Stimulated activated CD8-positive, alpha-beta memory T cell treated with anti-CD3 and anti-CD28 coated beads, Interleukin-2, amount 100 ng/mL, for 48 hours (primary cell): ENCODE measurements around the gene SLC2A1.
A peak's percentile ranks its signal among the peaks of the same experiment; 100 is the strongest.
"Not testable (repeated sequence)": the region's sequence is repeated elsewhere in the genome, so short reads cannot be mapped to it uniquely, and the experiment has no call there.

ENCODE experiments used
- DNase-seq, 2 donors: peaks; one replicate each; pipeline ENCODE4 v3.0.0-alpha.2; 2020; ENCODE audit warnings: low read depth in 2 of 2

The SLC2A1 gene

DNA sequence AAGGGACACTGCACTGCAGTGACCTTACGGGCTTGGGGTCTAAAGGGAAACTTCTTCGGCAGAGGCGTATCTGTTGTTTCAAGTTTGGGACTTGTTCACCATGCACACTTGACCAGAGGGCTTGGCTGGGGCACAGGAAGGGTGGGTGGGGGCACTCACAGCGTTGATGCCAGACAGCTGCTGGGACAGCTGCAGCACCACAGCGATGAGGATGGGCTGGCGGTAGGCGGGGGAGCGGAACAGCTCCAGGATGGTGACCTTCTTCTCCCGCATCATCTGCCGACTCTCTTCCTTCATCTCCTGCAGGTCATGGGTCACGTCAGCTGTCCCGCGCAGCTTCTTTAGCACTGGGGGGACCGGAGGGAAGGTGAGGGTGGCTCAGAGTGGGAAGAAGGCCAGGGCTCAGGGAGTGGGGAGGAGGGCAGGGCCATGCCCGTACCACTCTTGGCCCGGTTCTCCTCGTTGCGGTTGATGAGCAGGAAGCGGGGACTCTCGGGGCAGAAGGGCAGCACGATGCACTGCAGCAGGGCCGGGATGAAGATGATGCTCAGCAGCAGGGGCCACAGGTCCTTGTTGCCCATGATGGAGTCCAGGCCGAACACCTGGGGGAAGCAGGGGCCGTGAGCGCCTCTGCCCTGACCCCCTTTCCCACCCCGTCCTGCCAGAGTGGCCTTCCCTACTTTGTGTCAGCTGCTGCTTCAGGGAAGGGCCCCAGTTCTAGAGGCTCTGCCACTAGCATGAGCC lies 29.1 kb downstream of the SLC2A1 start:
- DNase-seq: no peak

DNA sequence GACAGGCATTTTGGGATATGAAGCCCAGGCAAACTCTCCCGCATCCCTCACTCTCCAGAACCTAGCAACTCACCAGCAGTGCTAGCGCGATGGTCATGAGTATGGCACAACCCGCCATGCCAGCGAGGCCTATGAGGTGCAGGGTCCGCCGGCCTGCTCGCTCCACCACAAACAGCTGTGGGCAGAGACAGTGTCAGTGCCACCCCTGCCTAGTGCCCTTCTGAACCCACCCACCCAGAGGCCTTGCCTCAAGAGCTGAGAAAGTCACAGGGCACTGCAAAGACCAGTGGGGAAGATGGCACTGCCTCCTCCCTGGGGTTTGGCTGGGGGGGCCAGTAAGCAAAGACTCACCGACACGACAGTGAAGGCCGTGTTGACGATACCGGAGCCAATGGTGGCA lies 29.8 kb downstream of the SLC2A1 start:
- no peak for DNase-seq

DNA sequence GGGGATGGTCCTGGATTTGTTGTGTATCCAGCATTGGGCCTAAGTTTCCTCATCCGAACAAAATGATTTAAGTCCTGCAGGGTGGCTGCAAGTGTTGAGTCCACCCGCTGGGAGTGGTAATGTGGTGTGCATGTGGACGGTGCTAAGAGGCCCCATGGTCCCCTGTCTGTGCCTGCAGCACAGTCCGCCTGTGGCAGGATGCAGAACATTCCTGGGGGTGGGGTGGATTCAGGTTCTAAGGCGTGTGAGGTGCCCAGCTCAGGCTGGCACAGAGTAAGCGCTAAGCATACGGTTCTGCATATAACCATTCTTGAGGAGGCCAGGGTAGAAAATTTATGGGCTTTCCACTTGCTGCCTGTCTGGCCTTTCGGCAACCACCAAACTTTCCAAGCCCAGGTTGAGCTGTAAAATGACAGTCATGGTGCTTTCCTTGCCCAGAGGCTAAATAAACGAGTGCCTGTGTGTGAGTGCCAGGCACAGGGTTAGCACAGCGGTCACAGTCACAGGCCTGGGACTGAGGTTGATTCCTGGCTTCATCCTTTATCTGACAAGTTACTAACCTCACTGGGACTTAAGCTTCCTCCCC lies 30.7 kb downstream of the SLC2A1 start:
- DNase-seq: no peak

DNA sequence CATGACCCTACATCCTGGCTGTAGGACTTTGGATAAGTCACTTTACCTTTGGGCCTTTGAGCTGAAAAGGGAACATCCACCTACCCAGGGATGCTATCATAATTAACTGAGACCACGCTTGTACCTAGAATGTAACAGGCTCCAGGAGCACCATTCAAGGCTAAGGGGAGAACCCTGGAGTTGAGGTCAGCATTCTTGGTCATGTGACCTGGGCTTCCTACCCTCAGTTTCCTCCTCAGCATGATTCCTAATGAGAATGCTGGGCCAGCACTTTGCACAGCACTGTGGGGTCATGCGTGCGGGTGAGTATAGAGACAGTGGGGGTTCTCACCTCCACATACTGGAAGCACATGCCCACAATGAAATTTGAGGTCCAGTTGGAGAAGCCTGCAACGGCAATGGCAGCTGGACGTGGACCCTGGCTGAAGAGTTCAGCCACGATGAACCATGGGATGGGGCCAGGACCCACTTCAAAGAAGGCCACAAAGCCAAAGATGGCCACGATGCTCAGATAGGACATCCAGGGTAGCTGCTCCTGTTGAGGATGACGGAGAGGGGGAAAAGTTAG lies 31.3 kb downstream of the SLC2A1 start:
- no peak for DNase-seq

DNA sequence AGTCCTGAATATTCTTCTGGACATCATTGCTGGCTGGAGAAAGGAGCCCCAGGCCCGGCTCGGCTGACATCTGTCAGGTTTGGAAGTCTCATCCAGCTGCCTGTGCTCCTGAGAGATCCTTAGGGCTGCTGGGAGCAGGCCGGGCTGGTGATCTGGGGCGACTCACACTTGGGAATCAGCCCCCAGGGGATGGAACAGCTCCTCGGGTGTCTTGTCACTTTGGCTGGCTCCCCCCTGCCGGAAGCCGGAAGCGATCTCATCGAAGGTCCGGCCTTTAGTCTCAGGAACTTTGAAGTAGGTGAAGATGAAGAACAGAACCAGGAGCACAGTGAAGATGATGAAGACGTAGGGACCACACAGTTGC lies 31.8 kb downstream of the SLC2A1 start:
- DNase-seq: no peak

DNA sequence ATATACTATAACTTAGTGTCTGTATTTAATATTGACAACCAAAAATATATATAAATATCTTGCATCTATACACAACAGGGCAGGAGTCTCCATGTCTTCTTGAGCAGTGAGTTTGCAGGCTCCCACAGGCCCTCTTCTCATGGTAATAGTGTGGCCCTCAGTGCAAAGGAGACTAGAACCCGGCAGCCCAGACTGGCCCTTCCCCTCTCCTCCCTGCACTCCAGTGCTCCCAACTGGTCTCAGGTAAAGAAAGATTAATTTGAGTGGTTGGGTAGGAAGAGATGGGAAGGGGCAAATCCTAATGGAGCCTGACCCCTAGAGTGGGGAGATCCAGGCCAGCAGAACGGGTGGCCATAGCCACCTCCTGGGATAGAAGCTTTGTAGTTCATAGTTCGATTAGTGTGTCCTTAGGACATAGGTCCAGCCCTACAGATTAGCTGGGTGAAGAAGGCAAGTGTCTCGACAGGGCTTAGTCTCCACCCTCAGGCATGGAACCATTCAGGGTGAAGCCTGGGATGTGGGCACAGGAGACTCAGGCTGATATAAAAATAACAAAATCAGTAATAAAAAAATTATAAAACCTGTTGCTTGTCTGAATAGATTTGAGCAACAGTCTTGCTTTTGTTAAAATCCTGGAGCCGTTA lies 32.3 kb downstream of the SLC2A1 start:
- DNase-seq: no peak

DNA sequence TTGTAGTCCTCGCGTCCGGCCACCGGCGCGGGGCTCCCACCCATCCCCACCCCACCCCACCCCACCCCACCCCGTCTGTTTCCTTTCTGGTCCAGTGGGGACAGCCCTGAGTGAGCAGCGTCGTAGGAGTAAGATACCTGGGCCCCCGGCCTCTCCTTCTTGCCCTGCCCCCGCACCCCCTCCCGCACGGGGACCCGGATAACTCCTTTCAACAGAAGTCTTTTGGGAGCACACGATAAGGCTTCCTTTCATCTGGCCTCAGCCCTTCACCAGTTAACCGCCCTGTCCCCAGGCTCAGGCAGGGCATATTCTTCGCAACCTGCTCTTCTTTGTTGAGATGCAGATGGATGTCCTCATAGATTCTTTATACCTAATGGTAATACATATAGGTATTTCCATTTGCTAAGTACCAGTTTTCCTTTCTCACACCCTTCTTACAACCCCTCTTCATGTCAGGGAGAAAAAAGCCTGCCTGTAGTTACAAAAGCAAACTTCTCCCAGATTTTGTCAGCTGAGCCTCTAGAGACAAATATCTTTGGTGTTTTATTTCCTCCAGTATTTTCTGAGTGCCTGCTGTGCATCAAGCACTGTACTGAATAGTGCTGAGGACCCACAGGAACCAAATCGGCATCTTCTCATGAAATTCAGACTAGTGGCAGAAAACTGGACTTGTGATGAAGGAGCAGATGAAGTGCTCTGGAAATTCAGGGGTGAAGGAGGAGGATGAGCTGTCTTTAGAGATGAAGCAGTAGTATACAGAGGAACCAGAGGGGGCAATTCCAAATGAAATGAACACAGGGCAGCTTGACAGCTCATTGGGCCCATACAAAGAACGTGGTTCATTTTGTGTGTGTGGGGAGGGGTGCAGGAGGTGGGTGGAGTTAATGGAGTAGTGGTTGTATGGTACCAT lies 33.6 kb downstream of the SLC2A1 start:
- DNase-seq: no peak

DNA sequence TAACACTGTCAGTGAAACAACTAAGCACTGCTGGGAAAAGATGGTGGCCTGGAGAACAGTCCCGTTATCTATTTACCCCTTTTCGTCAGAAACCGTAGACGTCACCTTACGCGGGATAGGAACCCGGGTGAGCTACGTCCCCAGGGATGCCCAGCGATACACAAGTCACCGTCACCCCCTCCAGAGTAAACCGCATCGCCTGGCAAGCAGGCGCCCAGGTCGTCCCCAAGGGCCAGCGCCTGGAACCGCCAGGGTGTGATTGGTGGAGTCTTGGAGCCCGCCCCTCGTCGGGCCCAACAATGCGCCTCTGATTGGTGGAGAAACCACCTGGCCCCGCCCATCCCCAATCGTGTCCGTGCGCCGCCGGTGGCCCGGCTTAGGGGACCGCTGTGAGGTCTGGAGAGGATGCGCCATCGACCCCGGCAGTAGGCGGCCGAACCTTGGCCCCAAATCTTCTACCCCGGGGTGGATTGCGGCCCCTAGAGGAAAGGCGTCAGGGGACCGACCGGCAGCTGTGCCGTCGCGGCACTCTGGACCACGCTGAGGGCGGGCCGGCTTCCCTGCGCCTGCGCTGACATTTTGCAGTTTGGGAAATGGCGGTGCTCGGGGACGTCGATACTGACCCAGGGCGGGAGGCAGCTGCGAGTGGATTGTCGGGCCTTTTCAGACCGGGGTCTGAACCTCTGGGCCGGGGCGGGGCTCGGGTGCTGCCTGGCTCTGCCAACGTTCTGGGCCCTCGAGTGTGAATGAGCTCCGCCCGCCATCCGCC lies 34.4 kb downstream of the SLC2A1 start:
- DNase-seq: peak; percentile 85 to 90

DNA sequence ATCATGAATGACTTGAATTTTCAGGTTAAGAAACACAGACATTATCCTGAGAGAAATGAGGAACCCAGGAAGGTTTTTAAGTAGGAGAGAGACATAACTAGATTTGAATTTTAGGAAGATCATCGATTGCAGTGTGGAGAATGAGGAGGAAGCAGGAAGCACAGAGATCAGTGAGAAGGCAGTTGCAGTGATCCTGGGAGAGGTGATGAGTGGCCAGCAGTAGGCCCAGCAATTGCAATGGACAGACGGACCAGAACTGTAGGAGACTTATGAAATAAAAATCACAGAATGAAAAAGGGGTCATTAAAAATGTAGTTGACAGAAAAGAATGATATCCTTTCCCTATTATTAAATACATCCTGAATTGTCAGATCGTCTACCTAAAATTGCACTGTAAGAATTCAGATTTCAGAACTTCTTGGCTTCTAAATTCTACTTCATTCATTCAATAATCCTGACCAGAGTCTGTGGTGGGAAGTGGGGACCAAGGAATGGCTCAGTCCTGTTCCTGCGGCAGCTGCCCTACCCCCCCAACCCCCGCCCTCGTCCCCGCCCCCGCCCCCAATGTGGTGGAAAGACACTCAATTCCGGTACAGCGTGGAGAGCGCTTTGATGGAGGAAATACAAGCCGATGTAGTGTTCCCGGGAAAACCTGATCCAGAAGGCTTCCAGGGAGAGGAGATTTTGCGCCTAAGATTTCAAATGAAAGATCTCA lies 35.1 kb downstream of the SLC2A1 start:
- no peak for DNase-seq

DNA sequence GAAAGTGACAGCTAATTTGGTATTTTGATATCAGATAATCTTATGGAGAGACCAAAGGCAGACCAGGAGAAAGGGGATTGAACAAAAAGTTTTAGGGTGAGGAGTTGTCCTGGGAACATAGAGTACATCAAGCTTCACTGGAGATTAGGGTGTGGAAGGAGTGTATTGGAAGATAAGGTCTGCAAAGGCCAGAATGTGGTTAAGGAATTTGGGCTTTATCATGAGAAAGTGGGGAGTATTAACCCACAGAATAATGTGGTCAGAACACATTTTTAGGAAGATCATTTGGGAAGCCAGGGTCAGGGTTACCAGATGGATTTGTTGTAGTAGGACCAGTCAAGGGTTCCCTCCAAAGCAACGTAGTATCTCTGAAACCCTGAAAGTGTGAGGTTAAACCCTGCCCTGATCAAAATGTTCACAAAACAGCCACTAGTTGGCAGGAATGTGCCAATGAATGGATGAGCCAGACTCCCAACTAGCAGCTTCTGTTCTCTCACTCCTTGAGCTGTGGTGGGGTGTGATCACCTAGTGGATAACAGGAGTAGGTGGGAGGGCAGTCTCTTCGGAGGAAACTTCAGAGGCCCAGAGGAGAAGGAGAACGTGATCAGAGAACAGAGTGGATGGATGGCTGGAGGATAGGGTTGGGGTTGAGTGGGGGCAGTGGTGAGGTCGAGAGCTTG lies 35.8 kb downstream of the SLC2A1 start:
- DNase-seq: no peak

DNA sequence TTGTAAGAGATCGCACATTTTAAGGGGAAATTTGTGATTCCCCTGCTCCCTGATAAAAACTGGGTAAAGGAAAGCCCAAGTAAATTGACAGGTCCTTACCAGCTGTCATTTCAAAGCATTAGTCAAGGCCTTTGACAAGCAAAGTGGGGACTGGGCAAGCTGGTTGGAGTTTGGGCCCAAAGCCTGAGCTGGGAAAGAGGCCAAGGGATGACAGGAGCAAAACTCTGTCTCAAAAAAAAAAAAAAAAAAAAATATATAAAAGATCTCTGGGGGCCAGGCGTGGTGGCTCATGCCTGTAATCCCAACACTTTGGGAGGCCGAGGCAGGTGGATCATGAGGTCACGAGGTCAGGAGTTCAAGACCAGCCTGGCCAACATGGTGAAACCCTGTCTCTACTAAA lies 36.9 kb downstream of the SLC2A1 start:
- DNase-seq: no peak

DNA sequence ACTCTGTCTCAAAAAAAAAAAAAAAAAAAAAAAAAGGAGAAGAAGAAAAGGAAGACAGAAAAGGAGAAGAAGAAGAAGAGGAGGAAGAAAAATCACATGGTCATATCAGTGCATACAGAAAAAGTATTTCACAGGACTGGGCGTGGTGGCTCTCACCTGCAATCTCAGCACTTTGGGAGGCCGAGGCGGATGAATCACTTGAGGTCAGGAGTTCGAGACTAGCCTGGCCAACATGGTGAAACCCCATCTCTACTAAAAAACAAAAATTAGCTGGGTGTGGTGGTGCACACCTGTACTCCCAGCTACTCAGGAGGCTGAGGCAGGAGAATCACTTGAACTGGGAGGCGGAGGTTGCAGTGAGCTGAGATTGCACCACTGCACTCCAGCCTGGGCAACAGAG lies 39.0 kb downstream of the SLC2A1 start:
- not testable (repeated sequence) for DNase-seq

DNA sequence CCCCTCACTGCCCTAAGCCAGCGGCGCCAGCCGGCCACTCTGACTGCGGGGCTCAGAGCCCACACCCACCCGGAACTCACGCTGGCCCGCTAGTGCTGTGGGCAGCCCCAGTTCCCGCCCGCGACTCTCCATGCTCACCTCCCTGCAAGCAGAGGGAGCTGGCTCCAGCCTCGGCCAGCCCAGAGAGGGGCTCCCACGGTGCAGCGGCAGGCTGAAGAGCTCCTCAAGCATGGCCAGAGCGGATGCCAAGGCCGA lies 41.5 kb downstream of the SLC2A1 start:
- DNase-seq: no peak

DNA sequence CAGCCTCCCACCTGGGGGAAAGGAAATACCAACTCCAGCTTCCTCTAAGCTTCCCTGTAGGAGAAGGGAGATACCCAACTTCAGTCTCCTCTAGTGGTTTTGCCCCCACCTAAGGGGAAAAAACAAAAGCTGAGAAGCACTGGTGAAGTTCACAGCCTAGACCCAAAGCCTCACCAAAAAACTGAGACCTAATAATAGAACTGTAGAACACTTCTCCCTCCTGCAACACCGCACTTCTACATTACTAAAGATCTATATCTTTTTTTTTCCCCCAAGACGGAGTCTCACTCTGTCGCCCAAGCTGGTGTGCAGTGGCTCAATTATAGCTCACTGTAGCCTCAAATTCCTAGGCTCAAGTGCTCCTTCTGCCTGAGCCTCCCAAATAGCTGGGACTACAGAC lies 43.2 kb downstream of the SLC2A1 start:
- no peak for DNase-seq

DNA sequence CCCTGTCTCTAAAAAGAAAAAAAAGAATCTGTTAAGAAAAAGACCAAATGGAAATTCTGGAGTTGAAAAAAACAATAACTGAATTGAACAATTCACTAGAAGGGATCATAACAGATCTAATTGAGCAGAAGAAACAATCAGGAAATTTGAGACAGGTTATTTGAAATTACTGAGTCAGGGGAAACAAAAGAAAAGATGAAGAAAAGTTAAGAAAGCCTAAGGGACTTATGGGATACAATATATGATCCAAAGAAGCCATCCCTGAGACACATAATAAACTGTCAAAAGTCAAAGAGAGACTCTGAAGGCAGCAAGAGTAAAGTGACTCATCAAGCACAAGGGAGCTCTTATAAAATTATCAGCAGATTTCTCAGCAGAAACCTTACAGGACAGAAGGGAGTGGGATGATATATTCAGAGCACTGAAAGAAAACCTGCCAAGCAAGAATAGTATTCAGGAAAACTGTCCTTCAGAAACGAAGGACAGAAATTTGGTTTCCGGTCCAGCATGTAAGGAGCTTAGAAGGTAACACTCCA lies 44.5 kb downstream of the SLC2A1 start:
- DNase-seq: no peak

DNA sequence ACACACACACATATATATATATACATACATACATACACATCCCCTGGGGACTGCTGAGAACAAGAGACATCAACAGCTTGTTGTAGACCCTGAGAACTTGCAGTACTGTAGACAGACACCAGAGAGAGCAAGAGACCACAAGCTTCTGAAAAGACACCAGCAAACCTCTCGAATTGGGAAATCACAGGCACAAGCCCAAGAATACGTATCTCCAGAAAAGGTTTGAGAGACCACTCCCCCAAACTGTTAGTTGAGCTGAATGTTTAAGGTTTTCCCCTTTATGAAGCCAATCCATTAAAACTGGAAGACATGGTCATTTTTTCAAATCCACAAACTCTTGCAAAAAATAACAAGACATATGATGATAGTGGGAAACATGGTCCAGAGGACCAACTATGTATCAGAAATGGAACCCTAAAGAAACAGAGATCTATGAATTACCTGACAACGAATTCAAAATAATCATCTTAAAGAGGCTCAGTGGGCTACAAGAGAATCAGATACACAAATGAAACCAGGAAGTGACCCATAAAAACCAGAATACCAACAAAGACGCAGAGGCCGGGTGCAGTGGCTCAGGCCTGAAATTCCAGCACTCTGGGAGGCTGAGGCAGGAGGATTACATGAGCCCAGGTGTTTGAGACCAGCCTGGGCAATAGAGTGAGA lies 45.1 kb downstream of the SLC2A1 start:
- DNase-seq: no peak

DNA sequence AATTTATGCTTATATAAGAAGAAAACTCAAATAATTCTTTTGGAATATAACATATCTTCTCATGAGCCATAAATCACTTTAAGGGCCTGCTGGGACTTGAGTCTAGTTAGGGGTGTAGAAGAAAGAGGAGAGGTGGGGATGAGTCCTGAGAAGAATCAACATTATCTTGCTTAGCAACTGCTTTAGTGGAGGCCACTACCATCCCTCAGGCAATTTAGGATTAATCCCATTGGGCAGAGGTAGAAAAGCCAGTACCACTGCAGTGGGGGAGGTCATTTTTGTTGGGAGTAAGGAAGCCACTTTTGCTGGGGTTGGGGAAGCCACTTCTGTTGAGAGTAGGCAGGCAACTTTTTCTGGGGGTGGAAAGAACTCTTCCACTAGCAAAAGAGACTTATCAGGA lies 47.7 kb downstream of the SLC2A1 start:
- no peak for DNase-seq

DNA sequence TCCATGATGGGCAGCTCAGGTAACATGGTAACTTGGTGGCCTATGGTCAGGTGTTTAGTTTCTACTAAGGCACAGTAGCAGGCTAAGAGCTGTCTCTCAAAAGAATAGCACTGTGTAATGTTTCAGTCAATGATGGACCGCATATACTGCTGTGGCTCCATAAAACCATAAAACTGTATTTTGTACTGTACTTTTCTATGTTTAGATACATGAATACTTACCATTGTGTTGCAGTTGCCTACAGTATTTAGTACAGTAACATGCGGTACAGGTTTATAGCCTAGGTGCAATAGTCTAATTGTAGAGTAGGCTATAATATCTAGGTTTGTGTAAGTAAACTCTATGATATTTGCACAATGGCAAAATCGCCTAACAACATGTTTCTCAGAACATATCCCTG lies 50.6 kb downstream of the SLC2A1 start:
- DNase-seq: no peak

DNA sequence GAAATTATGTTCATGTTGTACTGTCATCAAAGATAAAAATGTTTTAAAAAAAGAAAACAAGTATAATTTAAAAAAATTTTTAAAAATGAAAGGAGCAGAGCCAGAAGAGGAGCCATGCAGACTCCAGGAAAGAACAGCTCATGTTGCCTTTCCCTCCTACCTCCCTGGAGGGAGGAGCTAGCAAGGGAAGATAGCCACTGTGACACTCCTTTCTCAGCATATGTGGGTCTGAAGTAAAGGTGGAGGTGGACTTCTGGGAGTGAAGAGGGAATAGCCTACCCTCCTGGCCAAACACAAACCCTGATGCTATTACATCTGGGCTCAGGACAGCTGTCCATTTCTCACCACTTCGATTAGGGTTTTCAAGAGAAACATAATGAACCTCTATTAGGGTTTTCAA lies 54.2 kb downstream of the SLC2A1 start:
- no peak for DNase-seq
